HG03432 (cell line): Measurements from ENCODE around the gene TUBD1.
A peak's percentile ranks its signal among the peaks of the same experiment; 100 is the strongest.
"Not testable (repeated sequence)": the region's sequence is repeated elsewhere in the genome, so short reads cannot be mapped to it uniquely, and the experiment has no call there.

Experiments used
- ATAC-seq: cut with Tn5 transposase; IDR thresholded peaks from one replicate; pipeline ENCODE4 v1.9.1; 2021; ENCODE audit warnings: mild to moderate bottlenecking, moderate library complexity; ENCODE audit not compliant: unreplicated experiment

Gene TUBD1

DNA sequence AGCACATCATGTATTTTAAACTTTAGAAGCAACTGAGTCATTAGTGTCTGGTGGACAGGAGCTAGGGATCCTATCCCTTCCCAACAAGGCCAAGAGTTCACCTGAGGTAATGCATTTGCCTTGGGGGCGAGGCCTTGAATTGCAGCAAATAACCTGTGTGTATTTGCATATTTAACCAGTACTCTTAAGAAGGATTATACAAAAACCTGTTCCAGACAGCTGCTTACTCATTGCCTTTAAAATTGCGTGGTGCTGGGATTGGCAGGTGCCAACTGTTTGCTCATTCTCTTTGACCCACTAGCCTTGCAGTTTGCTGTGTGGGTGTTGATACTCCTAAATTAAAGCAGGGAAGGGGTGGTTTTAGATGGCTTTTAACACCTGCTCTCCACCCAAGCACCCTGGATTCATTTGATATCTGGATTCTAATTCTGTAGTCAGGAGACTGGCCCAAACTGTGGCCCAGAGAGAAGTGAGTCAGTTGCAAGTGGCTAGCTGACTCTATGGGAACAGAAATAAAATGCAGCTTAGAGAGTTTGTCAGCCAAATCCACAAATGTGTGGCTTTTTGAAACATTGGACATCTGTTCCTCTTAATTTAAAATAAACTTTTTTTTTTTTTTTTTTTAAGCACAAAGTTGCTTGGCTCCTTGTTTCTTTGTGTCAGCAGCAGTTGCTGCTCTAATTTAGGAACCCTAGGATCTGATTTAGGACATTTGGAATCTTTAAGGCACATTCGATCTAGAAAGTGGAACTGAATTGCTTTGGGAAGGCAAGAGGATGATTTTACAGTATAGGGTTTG is 46.9 kb downstream of the TUBD1 start:
- ATAC-seq: no peak

DNA sequence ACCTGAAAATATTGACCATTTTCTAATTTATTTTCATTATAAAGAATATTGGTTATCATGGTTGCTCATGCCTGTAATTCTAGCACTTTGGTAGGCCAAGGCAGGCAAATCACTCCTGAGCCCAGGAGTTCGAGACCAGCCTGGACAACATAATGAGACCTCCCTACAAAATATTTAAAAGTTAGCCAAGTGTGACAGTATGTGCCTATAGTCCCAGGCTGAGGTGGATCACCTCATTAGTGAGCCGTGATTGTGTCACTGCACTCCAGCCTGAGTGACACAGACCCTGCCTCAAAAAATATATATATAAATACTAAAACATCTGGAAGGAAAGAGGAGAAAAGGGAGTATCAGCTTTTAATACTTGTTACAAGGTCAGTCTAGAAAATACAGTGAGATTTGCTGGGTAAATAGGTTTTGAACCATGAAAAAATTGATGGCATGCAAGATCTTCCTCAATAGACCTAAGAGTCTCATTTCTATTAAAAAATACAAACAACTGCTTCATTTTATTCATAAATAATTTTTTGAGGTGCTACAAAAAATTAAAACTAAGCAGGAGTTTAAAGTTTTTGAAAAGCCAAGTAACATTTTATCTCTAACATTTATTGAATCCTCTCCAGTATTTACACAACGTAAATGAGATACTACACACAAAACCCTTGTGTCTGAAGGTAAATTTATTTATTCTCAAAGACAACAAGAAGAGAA is 47.7 kb downstream of the TUBD1 start:
- ATAC-seq: no peak

DNA sequence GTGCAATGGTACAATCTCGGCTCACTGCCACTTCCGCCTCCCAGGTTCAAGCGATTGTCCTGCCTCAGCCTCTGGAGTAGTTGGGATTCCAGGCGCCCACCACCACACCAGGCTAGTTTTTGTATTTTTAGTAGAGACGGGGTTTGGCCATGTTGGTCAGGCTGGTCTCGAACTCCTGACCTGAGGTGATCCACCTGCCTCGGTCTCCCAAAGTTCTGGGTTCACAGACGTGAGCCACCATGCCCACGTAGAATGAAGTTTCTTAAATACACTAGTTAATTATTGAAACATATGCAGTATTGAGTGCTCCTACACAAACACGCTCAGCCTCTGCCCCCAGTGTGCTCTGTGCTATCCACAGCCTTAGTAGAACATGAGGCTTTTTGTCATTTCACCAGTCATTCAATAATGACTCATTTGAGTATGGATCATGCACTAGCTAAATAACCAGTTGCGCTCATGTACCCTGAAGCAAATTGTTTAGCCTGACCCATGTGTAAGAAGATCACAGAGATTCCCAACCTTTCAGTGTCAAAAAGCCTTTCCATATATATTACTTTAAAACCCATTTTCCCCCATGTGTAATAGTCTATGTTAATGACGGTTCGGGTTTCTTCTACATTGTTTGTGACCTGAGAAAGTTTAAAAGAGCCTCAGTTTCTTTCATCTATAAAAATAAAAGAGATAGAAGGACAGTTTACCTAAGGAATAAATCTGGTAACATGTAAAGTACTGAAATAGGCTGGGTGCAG is 49.7 kb downstream of the TUBD1 start:
- peak; percentile 32 for ATAC-seq

DNA sequence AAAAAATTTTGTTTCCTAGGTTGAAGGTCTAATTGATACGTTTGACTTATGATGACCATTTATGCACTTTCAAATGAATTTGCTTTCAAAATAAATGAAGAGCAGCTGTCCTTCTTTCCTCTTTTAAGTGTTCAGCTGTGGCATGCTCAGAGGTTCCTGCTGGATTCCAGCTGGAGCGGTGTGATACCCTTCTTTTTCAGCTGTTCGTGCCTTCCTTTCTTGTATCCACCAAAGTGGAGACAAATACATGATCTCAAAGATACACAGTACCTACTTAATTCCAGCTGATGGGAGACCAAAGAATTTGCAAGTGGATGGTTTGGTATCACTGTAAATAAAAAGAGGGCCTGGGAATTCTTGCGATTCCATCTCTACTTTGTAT is 50.9 kb downstream of the TUBD1 start:
- ATAC-seq: not testable (repeated sequence)

DNA sequence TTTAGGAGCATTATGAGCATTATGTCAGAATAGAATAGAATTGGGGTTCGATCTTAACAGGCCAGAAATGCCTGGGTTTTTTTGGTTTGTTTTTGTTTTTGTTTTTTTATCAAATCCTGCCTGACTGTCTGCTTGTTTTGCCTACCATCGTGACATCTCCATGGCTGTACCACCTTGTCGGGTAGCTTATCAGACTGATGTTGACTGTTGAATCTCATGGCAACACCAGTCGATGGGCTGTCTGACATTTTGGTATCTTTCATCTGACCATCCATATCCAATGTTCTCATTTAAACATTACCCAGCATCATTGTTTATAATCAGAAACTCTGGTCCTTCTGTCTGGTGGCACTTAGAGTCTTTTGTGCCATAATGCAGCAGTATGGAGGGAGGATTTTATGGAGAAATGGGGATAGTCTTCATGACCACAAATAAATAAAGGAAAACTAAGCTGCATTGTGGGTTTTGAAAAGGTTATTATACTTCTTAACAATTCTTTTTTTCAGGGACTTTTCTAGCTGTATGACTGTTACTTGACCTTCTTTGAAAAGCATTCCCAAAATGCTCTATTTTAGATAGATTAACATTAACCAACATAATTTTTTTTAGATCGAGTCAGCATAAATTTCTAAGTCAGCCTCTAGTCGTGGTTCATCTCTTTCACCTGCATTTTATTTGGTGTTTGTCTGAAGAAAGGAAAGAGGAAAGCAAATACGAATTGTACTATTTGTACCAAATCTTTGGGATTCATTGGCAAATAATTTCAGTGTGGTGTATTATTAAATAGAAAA is 51.5 kb downstream of the TUBD1 start:
- ATAC-seq: not testable (repeated sequence)

DNA sequence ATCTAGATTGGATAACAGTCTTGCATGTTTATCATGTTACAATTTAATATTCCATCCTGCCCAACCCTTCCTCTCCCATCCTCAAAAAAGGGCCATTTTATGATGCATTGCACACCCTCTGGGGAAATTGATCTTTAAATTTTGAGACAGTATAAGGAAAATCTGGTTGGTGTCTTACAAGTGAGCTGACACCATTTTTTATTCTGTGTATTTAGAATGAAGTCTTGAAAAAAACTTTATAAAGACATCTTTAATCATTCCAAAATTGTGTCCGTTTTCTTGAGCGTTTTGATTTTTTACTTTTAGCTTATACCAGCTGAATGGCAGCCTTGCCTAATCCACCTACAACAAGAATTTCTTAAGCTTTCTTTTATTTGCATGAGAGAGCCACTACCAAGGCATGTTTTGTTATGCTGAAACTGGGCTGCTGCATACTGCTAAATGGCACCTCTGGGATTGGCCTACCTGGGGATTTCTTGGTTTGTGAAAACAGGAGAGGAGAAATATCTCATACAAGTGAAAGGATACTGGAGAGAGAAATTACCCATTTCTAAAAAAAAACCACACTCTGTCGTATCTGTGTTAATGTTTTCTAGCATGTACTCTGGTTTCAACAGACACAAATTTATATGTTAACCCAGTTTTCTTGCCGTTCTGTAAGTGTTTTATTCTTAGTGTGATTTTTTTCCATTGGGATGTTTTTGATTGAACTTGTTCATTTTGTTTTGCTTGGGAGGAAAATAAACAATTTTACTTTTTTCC is 52.2 kb downstream of the TUBD1 start:
- ATAC-seq: no peak

DNA sequence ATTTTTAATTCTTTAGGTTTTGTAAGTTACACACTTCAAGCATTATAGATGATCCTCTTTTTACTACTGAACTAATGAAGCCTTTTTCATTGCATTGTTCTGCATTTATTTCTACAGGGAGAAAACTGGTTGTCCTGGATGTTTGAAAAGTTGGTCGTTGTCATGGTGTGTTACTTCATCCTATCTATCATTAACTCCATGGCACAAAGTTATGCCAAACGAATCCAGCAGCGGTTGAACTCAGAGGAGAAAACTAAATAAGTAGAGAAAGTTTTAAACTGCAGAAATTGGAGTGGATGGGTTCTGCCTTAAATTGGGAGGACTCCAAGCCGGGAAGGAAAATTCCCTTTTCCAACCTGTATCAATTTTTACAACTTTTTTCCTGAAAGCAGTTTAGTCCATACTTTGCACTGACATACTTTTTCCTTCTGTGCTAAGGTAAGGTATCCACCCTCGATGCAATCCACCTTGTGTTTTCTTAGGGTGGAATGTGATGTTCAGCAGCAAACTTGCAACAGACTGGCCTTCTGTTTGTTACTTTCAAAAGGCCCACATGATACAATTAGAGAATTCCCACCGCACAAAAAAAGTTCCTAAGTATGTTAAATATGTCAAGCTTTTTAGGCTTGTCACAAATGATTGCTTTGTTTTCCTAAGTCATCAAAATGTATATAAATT is 53.0 kb downstream of the TUBD1 start:
- ATAC-seq: no peak

DNA sequence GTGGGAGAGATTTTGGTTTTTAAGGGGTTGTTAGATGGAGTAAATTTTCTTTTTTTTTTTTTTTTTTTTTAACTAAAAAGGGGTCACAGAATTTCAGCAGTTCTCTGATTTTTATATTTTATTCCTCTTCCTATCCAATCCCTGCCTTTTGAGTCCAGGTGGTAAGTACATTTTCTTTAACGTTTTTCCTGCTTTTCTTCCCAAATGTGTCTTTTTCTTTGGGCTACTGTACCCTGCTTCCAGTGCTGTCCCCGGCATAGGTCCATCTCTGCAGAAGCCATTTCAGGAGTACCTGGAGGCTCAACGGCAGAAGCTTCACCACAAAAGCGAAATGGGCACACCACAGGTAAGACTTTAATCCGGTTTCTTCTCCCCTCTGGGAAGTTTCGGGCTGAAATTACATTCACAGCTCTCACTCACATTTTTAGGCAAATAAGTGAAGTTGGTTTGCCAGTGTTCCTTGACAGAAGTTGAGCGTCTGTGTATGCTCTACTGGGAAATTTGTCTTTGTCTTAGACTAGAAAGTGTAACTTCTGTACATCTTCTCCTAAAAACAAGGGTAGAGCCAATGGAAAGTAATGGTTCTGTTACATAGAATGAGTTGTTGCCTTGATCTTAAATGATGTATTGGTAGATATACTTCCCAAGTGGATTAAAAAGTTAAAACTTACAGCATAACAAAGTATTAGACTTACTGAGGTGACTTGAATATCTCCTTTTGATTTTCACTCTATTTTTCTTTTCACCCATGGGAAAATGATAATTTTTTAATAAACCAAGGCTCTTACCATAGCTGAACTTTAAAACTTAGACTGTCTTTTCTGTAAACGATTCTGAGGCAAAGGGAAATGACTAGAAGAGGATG is 54.5 kb downstream of the TUBD1 start:
- ATAC-seq: no peak

DNA sequence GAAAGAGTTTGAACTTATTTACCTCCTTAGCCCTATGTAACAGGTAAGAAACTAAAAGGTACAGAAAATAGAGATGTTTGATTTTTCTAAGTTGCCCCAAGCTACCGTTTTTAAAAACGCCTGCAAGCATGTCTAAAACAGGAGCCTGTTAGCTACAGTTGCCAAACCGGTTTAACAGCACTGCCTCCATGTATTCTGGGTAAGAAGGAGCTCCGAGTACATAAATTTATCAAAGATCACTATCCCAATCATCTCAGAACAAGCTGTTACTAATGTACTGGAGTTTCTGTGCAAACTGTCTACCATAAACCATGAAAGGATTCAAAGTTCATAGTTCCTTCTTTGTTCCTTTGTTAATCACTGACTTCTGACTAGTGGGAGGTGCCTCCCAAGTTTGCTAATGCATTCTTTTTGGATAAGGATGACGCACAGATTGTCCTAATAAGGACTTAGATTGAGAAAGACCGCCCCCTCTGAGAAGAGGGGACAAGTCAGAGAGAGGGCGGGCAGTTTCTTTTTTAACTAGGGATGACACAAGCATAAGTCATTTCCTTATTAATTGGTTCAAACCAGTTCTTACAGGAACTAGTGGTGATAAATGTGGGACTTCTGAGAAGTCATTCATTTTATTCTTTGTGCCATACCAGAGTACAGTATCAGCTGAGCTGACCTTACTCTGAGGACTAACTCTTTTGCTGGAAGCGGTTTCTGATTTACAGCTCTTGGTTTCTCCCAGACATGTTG is 55.3 kb downstream of the TUBD1 start:
- peak; percentile 82 for ATAC-seq

DNA sequence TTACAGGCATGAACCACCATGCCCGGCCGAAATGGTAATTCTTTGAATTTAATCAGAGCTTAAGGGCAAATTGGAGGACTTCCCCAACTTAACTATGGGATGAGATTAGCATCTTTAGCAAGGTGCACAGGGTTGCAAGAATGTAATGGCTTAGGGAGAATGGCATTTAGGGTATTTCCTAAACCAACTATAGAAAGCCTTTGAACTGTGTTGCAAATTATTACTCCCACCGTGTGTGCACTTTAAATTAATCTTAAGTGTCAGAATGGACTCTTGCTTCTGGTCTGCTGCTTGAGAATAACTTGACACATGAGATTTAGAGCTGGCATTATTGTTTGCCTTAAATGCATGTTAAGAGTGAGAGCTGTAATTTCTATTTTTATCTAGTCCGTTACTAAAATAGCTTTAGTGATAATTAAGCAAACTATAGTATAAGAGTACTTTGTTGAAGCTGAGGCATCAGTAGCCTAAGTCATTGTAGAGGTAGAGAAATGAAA is 59.8 kb downstream of the TUBD1 start:
- no peak for ATAC-seq

DNA sequence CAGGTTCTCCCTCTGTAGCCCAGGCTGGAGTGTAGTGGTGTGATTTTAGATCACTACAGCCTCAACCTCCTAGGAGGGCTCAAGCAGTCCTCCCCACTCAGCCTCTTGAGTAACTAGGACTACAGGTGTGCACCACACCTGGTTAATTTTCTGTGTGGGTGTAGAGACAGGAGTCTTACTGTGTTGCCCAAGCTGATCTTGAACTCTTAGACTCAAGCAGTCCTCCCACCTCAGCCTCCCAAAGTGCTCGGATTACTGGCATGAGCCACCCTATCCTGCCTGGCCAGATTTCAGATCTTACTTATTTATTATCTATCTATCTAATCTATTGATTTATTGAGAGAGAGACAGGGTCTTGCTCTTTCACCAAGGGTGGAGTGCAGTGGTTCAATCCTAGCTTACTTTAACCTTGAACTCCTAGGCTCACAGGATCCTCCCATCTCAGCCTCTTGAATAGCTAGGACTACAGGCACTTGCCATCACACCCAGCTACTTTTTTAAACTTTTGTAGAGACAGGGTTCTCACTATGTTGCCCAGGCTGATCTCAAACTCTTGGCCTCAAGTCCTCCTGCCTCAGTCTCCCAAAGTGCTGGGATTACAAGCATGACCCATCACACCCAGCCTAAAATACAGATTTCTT is 61.8 kb downstream of the TUBD1 start:
- no peak for ATAC-seq

DNA sequence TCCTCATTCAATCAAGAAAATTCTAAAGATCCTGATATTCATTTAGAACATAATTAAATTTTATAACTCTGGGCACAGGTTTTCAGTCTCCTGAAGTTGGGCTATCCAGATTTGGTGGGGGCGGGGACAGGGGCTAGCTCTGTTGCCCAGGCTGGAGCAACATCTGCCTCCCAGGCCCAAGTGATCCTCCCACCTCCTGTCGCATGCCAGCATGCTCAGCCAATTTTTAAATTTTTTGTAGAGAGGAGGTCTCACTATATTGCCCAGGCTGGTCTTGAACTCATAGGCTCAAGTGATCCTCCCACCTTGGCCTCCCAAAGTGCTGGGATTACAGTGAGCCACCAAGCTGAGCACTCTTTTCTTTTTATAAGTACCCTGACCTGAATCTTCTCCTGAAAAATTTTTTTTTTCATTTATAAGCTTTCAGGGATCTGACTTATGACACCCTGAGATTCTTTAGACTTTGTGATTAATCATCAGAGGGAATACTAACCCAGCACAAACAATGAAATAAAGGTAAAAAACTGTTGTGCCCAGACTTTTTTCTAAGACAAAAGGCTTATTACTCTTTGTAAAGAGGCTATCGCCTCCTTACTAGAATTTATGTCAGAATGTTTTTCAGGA is 62.6 kb downstream of the TUBD1 start:
- no peak for ATAC-seq

DNA sequence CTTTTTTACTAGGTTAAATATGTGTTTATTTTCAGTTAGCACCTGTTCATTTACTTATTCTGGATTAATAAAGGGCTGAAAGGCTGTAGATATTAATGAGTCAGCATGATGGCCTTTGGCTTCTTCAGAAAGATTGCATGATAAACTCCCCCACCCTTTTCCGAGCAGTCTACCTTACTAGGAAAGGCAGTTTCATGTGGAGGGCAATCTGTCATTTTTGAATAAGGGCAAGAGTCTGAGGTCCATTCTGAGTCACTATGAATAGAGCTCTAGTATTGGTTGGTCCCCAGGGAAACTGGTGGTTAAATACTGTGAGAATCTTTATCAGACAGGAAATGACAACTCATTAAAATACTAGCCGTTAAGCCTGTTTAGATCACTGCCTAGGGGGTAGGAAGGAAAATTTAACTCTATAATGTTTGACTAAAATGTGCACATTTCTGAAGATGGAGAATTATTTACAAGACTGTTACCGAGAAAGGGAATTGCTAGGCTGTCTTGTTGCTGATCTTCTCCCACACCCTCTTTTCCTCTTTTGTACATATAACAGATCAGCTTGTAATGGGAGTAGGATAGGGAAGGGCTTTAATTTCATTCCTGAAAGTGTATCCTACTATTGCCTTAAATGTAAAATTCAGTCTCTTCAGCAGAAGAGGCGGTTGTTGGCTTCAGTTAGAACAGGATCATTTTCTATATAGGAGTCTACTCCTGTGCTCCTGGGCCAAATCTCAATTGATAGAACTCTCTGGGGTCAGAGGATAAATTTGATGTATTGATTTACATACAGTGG is 63.3 kb downstream of the TUBD1 start:
- ATAC-seq: peak; percentile 76

DNA sequence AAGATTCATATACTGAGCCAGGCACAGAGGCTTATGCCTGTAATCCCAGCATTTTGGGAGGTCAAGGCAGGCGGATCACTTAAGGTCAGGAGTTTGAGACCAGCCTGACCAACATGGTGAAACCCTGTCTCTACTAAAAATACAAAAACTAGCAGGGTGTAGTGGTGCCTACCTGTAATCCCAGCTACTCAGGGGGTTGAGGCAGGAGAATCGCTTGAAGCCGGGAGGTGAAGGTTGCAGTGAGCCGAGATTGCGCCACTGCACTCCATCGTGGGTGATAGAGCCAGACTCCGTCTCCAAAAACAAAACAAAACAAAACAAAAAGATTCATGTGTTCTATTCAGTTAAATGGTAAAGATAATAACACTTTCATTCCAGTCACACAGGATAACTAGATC is 63.9 kb downstream of the TUBD1 start:
- not testable (repeated sequence) for ATAC-seq

DNA sequence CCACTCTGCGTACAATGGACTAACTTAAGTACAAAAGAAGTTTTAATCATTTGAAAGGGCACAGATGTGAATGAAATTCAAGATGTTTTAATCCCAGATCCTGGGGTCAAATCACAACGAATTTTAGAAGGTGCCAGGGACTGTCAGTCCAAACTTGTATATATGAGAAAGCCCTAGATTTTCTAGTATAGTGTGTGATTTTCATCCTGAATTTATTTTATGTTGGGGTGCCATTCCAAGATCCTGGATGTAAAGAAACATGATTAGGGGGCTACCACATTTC is 64.3 kb downstream of the TUBD1 start:
- ATAC-seq: no peak

DNA sequence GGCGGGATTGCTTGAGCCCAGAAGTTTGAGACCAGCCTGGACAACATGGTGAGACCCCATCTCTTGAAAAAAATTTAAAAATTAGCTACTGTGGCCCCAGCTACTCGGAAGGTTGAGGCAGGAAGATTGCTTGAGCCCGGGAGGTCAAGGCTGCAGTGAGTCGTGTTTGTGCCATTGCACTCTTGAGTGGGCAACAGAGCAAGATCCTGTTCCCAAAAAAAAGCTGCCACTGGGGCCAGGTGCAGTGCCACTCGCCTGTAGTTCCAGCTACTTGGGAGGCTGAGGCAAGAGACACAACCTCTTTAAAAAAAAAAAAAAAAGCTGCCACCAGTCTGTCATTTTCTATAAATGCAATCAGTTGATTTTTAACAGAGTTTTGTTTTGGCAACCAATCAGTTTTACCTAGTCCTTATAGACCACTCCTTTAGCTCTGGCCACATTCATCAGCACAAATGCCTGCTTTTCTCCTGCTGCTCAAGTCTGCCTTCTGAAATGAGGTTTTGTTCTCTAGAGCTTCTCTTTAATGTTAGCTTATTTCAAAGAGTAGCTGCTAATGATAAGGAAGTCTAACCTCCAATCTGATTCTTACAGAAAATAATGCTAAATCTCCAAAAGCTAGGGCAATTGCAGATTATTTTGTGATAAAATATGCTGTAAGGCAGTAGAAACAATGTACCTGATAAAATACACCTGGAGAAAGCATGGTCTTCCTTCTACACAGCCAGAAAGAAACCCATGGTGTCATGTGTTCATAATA is 64.8 kb downstream of the TUBD1 start:
- no peak for ATAC-seq
